G401 (cell line): Measurements from ENCODE around the gene FSTL5. TPM values are rescaled to one million over a fixed set of nuclear protein-coding genes. Genes with fewer than 3 reads are reported as not detected.
"Not testable (repeated sequence)": the region's sequence is repeated elsewhere in the genome, so short reads cannot be mapped to it uniquely, and the experiment has no call there.

ENCODE experiments used
- DNase-seq: peaks from one replicate; pipeline ENCODE4 v3.0.0-alpha.2; 2015; ENCODE audit warnings: low spot score
- in situ Hi-C: cut with HindIII; loops from 2 replicates; pipeline ENCODE4 v1.10.0; 2016; ENCODE audit warnings: low sequenced_read_pairs, mixed read lengths
- total RNA-seq: library from RNA; depleted of rRNA; stranded (reverse); fragments of >200 nt; shearing (Covaris generic); gene quantifications from 2 replicates; pipeline ENCODE4 v1.2.3, GENCODE V29; 2014

The FSTL5 gene
- total RNA-seq, 1 experiment from 2014 or later = not detected

GRCh38 chr4:161791796-161792556 is 371.8 kb downstream of the FSTL5 start:
- DNase-seq = no peak
- in situ Hi-C loops = no loop called here

GRCh38 chr4:161767116-161767515 is 396.7 kb downstream of the FSTL5 start:
- DNase-seq = no peak
- in situ Hi-C loops = no loop called here

- DNase-seq = no peak
- in situ Hi-C loops = no loop called here
Measured at GRCh38 chr4:161762796-161763195, 401.0 kb downstream of the FSTL5 start.

GRCh38 chr4:161760008-161760407 is 403.8 kb downstream of the FSTL5 start:
- DNase-seq = no peak
- in situ Hi-C loops = no loop called here

GRCh38 chr4:161758412-161758811 is 405.4 kb downstream of the FSTL5 start:
- DNase-seq, in situ Hi-C loops: not testable (repeated sequence)

- in situ Hi-C loops = no loop called here
- DNase-seq = no peak
Measured at GRCh38 chr4:161728929-161729328, 434.9 kb downstream of the FSTL5 start.

GRCh38 chr4:161721947-161722346 is 441.9 kb downstream of the FSTL5 start:
- in situ Hi-C loops = no loop called here
- DNase-seq = no peak

- in situ Hi-C loops = no loop called here
- DNase-seq = no peak
Measured at GRCh38 chr4:161717084-161717483, 446.7 kb downstream of the FSTL5 start.

- in situ Hi-C loops = no loop called here
Measured at GRCh38 chr4:161714931-161715330, 448.9 kb downstream of the FSTL5 start.

GRCh38 chr4:161714022-161714751 is 449.6 kb downstream of the FSTL5 start:
- in situ Hi-C loops = no loop called here
- peak; percentile 41 for DNase-seq

More at GRCh38 chr4:161714931-161715330, 448.9 kb downstream of the FSTL5 start:
- DNase-seq = no peak

GRCh38 chr4:161704653-161705052 is 459.1 kb downstream of the FSTL5 start:
- DNase-seq = no peak
- in situ Hi-C loops = no loop called here

GRCh38 chr4:161704040-161704439 is 459.8 kb downstream of the FSTL5 start:
- DNase-seq = no peak
- in situ Hi-C loops = no loop called here

GRCh38 chr4:161702287-161702686 is 461.5 kb downstream of the FSTL5 start:
- DNase-seq = no peak
- in situ Hi-C loops = no loop called here

GRCh38 chr4:161696944-161697343 is 466.9 kb downstream of the FSTL5 start:
- in situ Hi-C loops = no loop called here
- no peak for DNase-seq

GRCh38 chr4:161680146-161680545 is 483.7 kb downstream of the FSTL5 start:
- no peak for DNase-seq
- in situ Hi-C loops = no loop called here

- in situ Hi-C loops = no loop called here
- DNase-seq = no peak
Measured at GRCh38 chr4:161664740-161665139, 499.1 kb downstream of the FSTL5 start.

GRCh38 chr4:161663844-161664243 is 500.0 kb downstream of the FSTL5 start:
- in situ Hi-C loops = no loop called here
- DNase-seq = no peak

- DNase-seq = no peak
- in situ Hi-C loops = no loop called here
Measured at GRCh38 chr4:161658676-161659075, 505.1 kb downstream of the FSTL5 start.

- no peak for DNase-seq
- in situ Hi-C loops = no loop called here
Measured at GRCh38 chr4:161657616-161658015, 506.2 kb downstream of the FSTL5 start.

GRCh38 chr4:161656594-161656993 is 507.2 kb downstream of the FSTL5 start:
- no peak for DNase-seq
- in situ Hi-C loops = no loop called here

- in situ Hi-C loops = no loop called here
- DNase-seq = no peak
Measured at GRCh38 chr4:161655148-161655547, 508.7 kb downstream of the FSTL5 start.
